Endometrium (tissue), 2 donors: Measurements from ENCODE around the gene EIF2B2.
"Not testable (repeated sequence)": the region's sequence is repeated elsewhere in the genome, so short reads cannot be mapped to it uniquely, and the experiment has no call there.

Experiments
- FAIRE-seq: peaks from 2 replicates; lab custom pipeline; 2012; peaks lifted over from hg19 to GRCh38; lab: Jason Lieb, UNC
- donor health status: control.
- donor health status: control.

Gene EIF2B2

GRCh38 chr14:74995781-74996180, 6.9 kb upstream of the EIF2B2 start:
- FAIRE-seq: not testable (repeated sequence)

GRCh38 chr14:75001261-75001660, 1.5 kb upstream of the EIF2B2 start:
- FAIRE-seq: no peak

GRCh38 chr14:75001899-75002298, 822 bp upstream of the EIF2B2 start:
- FAIRE-seq: no peak

- FAIRE-seq: no peak
These were observed 718 bp downstream of the EIF2B2 start for GRCh38 chr14:75003250-75004027.

GRCh38 chr14:75005357-75005756, 2.6 kb downstream of the EIF2B2 start:
- no peak for FAIRE-seq

- no peak for FAIRE-seq
These were observed 6.5 kb downstream of the EIF2B2 start for GRCh38 chr14:75009176-75009575.

- FAIRE-seq: no peak
These were observed 7.9 kb downstream of the EIF2B2 start for GRCh38 chr14:75010472-75011093.

GRCh38 chr14:75011356-75011994, 8.8 kb downstream of the EIF2B2 start:
- FAIRE-seq: no peak

GRCh38 chr14:75013290-75013689, 10.6 kb downstream of the EIF2B2 start:
- no peak for FAIRE-seq

GRCh38 chr14:75015496-75015895, 12.8 kb downstream of the EIF2B2 start:
- FAIRE-seq: no peak

GRCh38 chr14:75016815-75017214, 14.1 kb downstream of the EIF2B2 start:
- no peak for FAIRE-seq

GRCh38 chr14:75018694-75019093, 16.0 kb downstream of the EIF2B2 start:
- FAIRE-seq: no peak

- FAIRE-seq: no peak
These were observed 19.9 kb downstream of the EIF2B2 start for GRCh38 chr14:75022655-75023054.

GRCh38 chr14:75023108-75023507, 20.4 kb downstream of the EIF2B2 start:
- FAIRE-seq: no peak

GRCh38 chr14:75025082-75025481, 22.4 kb downstream of the EIF2B2 start:
- no peak for FAIRE-seq

- no peak for FAIRE-seq
These were observed 23.2 kb downstream of the EIF2B2 start for GRCh38 chr14:75025876-75026275.

GRCh38 chr14:75030147-75030546, 27.4 kb downstream of the EIF2B2 start:
- no peak for FAIRE-seq

GRCh38 chr14:75032939-75033338, 30.2 kb downstream of the EIF2B2 start:
- no peak for FAIRE-seq

GRCh38 chr14:75040507-75040906, 37.8 kb downstream of the EIF2B2 start:
- no peak for FAIRE-seq

- FAIRE-seq: no peak
These were observed 38.2 kb downstream of the EIF2B2 start for GRCh38 chr14:75040959-75041358.

GRCh38 chr14:75041613-75042012, 38.9 kb downstream of the EIF2B2 start:
- FAIRE-seq: no peak

- no peak for FAIRE-seq
These were observed 39.3 kb downstream of the EIF2B2 start for GRCh38 chr14:75042035-75042434.

GRCh38 chr14:75044322-75044721, 41.6 kb downstream of the EIF2B2 start:
- FAIRE-seq: no peak
